Neural crest cell (in vitro differentiated cells): ENCODE results near the gene KIAA0825. TPM values are rescaled to one million over a fixed set of nuclear protein-coding genes. Genes with fewer than 3 reads are reported as not detected.

Experiments used
- DNase-seq: peaks from one replicate; pipeline ENCODE4 v3.0.0; 2021; ENCODE audit warnings: low read depth, mixed read lengths, low spot score
- H3K27ac Mint-ChIP-seq: one replicate; pipeline ENCODE4 v1.8.0; 2021; ENCODE audit warnings: mild to moderate bottlenecking, mixed read lengths; ENCODE audit not compliant: unreplicated experiment
- H3K27me3 Mint-ChIP-seq: 2 replicates; pipeline ENCODE4 v1.8.0; 2021; ENCODE audit warnings: low read depth, mild to moderate bottlenecking, mixed read lengths
- H3K36me3 Mint-ChIP-seq: 2 replicates; pipeline ENCODE4 v1.8.0; 2021; ENCODE audit warnings: low read depth, mild to moderate bottlenecking, mixed read lengths
- H3K4me1 Mint-ChIP-seq: 2 replicates; pipeline ENCODE4 v1.8.0; 2021; ENCODE audit warnings: mixed read lengths
- H3K4me3 Mint-ChIP-seq: one replicate; pipeline ENCODE4 v1.8.0; 2021; ENCODE audit warnings: mild to moderate bottlenecking, mixed read lengths
- H3K9me3 Mint-ChIP-seq: 2 replicates; pipeline ENCODE4 v1.8.0; 2021; ENCODE audit warnings: mixed read lengths
- total RNA-seq: library from RNA; stranded (reverse); gene quantifications from 2 replicates; pipeline ENCODE4 v1.2.1, GENCODE V29; 2021
- TF ChIP-seq, protein P1 (sequence below): fragments of 200-600 bp; sonication (generic); conservative IDR thresholded peaks from 2 replicates; pipeline ENCODE4 v1.5.0; 2021; ENCODE audit warnings: antibody characterized with exemption, mild to moderate bottlenecking

KIAA0825 gene
- total RNA-seq, 1 donor from 2014 or later = 3.5 TPM

GRCh38 chr5:94538260-94538659 is 80.1 kb downstream of the KIAA0825 start:
- no peak overlapping the region for H3K4me3 Mint-ChIP-seq
- peaks cover 30% of the 10 kb centered on the region for H3K36me3 Mint-ChIP-seq
- peaks cover 22% of the 10 kb centered on the region for H3K9me3 Mint-ChIP-seq
- DNase-seq = no peak
- no peaks in the 10 kb centered on the region for H3K4me1 Mint-ChIP-seq
- H3K27me3 Mint-ChIP-seq = no peaks in the 10 kb centered on the region
- TF ChIP-seq, protein P1, sequence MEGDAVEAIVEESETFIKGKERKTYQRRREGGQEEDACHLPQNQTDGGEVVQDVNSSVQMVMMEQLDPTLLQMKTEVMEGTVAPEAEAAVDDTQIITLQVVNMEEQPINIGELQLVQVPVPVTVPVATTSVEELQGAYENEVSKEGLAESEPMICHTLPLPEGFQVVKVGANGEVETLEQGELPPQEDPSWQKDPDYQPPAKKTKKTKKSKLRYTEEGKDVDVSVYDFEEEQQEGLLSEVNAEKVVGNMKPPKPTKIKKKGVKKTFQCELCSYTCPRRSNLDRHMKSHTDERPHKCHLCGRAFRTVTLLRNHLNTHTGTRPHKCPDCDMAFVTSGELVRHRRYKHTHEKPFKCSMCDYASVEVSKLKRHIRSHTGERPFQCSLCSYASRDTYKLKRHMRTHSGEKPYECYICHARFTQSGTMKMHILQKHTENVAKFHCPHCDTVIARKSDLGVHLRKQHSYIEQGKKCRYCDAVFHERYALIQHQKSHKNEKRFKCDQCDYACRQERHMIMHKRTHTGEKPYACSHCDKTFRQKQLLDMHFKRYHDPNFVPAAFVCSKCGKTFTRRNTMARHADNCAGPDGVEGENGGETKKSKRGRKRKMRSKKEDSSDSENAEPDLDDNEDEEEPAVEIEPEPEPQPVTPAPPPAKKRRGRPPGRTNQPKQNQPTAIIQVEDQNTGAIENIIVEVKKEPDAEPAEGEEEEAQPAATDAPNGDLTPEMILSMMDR = no peak
- H3K27ac Mint-ChIP-seq = no peak overlapping the region

- TF ChIP-seq, protein P1 = no peak
- Mint-ChIP-seq H3K4me3 (no peak overlapping the region), H3K9me3 (no peaks in the 10 kb centered on the region), H3K36me3 (no peaks in the 10 kb centered on the region), H3K4me1 (peaks cover 6% of the 10 kb centered on the region), H3K27me3 (no peaks in the 10 kb centered on the region), H3K27ac (no peak overlapping the region)
- no peak for DNase-seq
Measured at GRCh38 chr5:94526706-94527105, 91.7 kb downstream of the KIAA0825 start.

DNA sequence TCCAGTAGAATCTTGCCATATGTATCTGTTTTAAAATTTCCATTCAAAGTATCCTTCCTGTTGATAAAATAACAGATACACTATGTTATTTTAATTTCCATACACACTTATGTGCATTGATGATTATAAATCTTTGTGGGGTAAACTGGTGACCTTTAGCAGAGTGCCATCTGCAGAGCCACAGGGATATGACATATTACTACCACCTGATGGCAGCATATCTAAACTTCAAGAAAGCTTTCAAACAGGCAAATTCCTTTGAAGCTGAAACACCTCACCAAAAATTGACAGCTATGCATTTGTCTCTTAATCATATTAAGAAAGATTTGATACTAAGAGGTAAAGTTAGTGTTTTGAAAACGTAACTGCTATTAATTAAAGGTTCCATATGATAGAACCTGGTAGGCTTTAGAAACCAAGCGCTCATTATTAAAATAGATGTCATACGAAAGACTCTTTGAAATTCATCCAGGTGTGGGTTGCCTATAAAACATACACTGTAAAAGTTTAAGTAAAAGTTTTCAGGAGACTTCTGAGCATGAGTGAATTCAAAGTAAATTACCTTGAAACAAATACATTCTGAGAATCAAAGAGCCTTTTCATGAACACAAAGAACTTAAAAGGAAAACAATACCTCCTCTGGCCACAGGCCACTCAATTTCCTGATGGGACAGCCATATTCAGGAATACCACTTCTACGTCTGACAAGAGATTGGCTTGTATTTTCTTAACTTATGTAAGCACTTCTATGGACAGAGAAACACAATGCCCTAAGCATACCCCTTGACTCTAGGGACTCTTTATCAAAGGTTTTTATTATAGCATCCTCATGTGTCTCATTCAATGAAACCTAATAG is 93.3 kb downstream of the KIAA0825 start:
- Mint-ChIP-seq H3K9me3 (no peaks in the 10 kb centered on the region), H3K27me3 (no peaks in the 10 kb centered on the region), H3K36me3 (no peaks in the 10 kb centered on the region), H3K4me3 (no peak overlapping the region), H3K27ac (no peak overlapping the region), H3K4me1 (peaks cover 6% of the 10 kb centered on the region)
- DNase-seq = no peak
- TF ChIP-seq, protein P1 = peak; percentile 69

DNA sequence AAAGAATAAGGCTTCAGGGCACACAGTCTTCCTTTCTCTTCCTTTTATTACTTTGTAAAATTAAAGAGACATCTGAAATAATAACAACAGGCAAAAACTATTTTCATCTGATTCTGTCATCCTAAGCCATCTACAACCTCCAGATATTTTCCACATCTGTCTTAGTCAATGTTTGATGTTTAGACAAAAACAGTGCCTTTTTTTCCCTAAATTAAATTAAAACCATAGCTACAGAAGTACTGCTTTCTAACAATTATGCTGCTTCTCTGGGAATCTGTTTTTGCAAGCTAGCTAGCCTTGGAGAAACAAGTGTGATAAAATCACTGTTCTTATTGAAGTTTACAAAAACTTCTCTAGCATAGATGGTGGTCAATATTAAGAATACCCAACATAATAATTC is 95.4 kb downstream of the KIAA0825 start:
- Mint-ChIP-seq H3K27ac (no peak overlapping the region), H3K36me3 (no peaks in the 10 kb centered on the region), H3K9me3 (no peaks in the 10 kb centered on the region), H3K4me1 (peaks cover 6% of the 10 kb centered on the region), H3K4me3 (no peak overlapping the region), H3K27me3 (no peaks in the 10 kb centered on the region)
- no peak for DNase-seq
- TF ChIP-seq, protein P1 = no peak

DNA sequence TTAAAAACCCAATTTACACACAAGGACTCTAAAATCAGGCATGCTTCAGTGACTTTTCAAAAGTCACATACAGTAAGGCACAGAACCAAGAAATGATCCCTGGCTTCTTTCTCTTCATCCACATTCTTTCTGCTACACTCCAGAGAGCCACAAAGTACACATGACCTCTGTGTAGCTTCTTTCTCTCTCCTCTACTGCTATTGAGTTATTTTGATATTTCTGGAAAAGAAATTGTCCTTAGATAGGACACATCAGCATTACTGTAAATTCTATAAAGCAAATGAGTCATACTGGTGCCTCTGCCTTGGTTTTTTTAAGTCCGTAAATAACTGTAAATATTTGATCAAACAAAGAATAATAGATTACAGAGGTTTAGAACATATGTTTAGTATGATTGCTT is 96.3 kb downstream of the KIAA0825 start:
- TF ChIP-seq, protein P1 = no peak
- Mint-ChIP-seq H3K27ac (no peak overlapping the region), H3K36me3 (no peaks in the 10 kb centered on the region), H3K4me3 (no peak overlapping the region), H3K9me3 (no peaks in the 10 kb centered on the region), H3K4me1 (peaks cover 6% of the 10 kb centered on the region), H3K27me3 (no peaks in the 10 kb centered on the region)
- no peak for DNase-seq
